Progenitor cell of endocrine pancreas (in vitro differentiated cells): ENCODE results near the gene PCNP. TPM values are rescaled to one million over a fixed set of nuclear protein-coding genes. Genes with fewer than 3 reads are reported as not detected.
A peak's percentile ranks its signal among the peaks of the same experiment; 100 is the strongest.
"Not testable (repeated sequence)": the region's sequence is repeated elsewhere in the genome, so short reads cannot be mapped to it uniquely, and the experiment has no call there.

Experiments used
- DNase-seq: peaks from one replicate; pipeline ENCODE4 v3.0.0; 2021; ENCODE audit warnings: low spot score; ENCODE audit not compliant: unreplicated experiment
- H3K27ac Mint-ChIP-seq: 2 replicates; pipeline ENCODE4 v1.8.0; 2021; ENCODE audit warnings: mild to moderate bottlenecking, moderate library complexity, mixed read lengths
- H3K27me3 Mint-ChIP-seq: 2 replicates; pipeline ENCODE4 v1.8.0; 2021; ENCODE audit warnings: mixed read lengths
- H3K36me3 Mint-ChIP-seq: 2 replicates; pipeline ENCODE4 v1.8.0; 2022; ENCODE audit warnings: mixed read lengths; ENCODE audit not compliant: insufficient read depth
- H3K4me1 Mint-ChIP-seq: 2 replicates; pipeline ENCODE4 v1.8.0; 2021; ENCODE audit warnings: low read depth, mixed read lengths
- H3K4me3 Mint-ChIP-seq: 2 replicates; pipeline ENCODE4 v1.8.0; 2021; ENCODE audit warnings: low read depth, mild to moderate bottlenecking, moderate library complexity, mixed read lengths
- H3K9me3 Mint-ChIP-seq: 2 replicates; pipeline ENCODE4 v1.8.0; 2021; ENCODE audit warnings: low read depth, mixed read lengths
- total RNA-seq: library from RNA; stranded (reverse); gene quantifications from 2 replicates; pipeline ENCODE4 v1.2.1, GENCODE V29; 2021
- TF ChIP-seq, protein P1 (sequence below): fragments of 200-600 bp; sonication (generic); IDR thresholded peaks from one replicate; pipeline ENCODE4 v1.5.0; 2021; ENCODE audit warnings: antibody characterized with exemption, mild to moderate bottlenecking; ENCODE audit not compliant: unreplicated experiment

PCNP gene
- total RNA-seq, 1 donor from 2014 or later, result 154 TPM

DNA sequence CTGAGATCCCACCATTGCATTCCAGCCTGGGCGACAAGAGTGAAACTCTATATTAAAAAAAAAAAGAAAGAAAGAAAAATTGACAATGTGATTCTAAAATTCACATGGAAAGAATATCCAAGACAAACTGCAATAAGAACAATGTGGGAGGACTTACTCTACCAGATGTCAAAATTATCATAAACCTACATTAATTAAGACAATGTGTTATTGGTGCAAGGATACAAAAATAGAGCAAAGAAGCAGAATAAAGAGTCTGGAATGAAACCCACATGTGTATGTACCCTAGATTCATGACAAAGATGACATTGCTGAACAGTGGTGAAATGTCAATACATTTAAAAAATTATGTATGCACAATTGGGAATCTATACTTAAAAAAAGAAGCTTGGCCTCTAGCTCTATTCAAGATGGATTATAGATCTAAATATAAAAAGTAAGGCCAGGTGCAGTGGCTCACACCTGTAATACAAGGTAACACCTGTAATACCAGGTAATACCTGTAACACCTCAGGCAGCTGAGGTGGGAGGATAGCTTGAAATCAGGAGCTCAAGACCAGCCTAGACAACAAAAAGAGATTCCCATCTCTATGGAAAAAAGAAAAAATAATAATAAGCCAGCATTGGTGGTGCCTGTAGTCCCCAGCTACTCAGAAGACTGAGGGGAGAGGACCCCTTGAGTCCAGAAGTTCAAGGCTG is 57.3 kb downstream of the PCNP start:
- no peak for DNase-seq
- TF ChIP-seq, protein P1, sequence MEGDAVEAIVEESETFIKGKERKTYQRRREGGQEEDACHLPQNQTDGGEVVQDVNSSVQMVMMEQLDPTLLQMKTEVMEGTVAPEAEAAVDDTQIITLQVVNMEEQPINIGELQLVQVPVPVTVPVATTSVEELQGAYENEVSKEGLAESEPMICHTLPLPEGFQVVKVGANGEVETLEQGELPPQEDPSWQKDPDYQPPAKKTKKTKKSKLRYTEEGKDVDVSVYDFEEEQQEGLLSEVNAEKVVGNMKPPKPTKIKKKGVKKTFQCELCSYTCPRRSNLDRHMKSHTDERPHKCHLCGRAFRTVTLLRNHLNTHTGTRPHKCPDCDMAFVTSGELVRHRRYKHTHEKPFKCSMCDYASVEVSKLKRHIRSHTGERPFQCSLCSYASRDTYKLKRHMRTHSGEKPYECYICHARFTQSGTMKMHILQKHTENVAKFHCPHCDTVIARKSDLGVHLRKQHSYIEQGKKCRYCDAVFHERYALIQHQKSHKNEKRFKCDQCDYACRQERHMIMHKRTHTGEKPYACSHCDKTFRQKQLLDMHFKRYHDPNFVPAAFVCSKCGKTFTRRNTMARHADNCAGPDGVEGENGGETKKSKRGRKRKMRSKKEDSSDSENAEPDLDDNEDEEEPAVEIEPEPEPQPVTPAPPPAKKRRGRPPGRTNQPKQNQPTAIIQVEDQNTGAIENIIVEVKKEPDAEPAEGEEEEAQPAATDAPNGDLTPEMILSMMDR, result no peak
- Mint-ChIP-seq H3K27me3 (peaks cover 9% of the 10 kb centered on the region), H3K36me3 (no peaks in the 10 kb centered on the region), H3K4me3 (no peak overlapping the region), H3K9me3 (no peaks in the 10 kb centered on the region), H3K27ac (no peak overlapping the region), H3K4me1 (peaks cover 6% of the 10 kb centered on the region)

DNA sequence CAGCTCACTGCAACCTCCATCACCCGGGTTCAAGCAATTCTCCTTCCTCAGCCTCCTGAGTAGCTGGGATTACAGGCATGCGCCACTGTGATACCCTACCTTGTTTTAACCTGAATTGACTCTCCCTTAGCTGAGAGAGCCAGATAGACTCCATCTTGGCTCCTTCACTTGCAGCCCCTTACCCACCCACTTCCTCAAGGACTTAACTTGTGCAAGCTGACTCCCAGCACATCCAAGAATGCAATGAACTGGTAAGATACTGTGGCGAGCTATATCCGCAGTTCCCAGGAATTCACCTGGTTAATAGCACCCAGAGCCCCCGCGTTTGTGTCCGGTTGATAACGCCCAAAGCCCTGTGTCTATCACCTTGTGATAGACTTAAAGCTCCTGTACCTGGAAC is 58.0 kb downstream of the PCNP start:
- H3K27me3 Mint-ChIP-seq, H3K9me3 Mint-ChIP-seq, H3K27ac Mint-ChIP-seq, DNase-seq, H3K36me3 Mint-ChIP-seq, H3K4me3 Mint-ChIP-seq, H3K4me1 Mint-ChIP-seq: not testable (repeated sequence)

DNA sequence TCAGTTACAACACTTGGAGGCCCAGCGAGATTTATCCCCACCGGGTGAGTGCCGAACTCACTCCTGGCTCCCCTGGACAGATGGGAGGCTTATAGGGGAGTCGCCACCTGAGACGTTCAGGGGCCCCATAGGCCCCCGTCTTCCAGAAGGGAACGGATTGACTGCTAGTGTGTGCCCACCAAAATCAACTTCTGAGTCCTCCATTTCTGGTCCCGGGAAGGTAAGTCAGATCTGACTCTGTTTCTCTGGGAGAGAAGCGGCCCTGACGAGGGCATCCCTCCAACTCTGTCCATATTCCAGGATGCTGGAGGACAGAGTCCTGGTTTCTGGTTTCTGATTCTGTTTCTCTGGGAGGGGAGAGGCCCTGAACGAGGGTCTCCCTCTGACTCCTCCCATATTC is 58.6 kb downstream of the PCNP start:
- H3K27me3 Mint-ChIP-seq, result peaks cover 9% of the 10 kb centered on the region
- H3K9me3 Mint-ChIP-seq, result no peaks in the 10 kb centered on the region
- no peak overlapping the region for H3K4me3 Mint-ChIP-seq
- no peaks in the 10 kb centered on the region for H3K36me3 Mint-ChIP-seq
- no peak overlapping the region for H3K27ac Mint-ChIP-seq
- TF ChIP-seq, protein P1, result no peak
- DNase-seq, result no peak
- H3K4me1 Mint-ChIP-seq, result peaks cover 7% of the 10 kb centered on the region

DNA sequence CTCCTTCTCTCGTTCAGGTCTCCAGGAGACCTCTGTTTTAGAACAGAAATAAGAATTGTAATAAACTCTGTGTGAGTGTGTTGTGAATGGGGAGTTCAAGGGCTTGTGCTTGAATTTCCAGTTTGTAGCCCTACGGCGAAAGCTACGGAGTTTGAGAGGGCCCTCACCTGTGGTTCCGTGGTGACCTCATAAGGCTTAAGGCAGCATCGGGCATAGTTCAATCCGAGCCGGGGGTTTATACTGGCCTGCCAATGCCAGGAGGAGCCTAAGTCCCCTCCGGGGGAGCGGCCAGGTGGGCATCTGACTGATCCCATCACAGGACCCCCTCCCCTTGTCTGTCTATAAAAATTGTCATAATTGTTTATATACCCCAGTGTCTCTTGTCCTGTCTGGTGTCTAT is 59.2 kb downstream of the PCNP start:
- Mint-ChIP-seq H3K4me3 (no peak overlapping the region), H3K27ac (peak overlapping the region; percentile 80), H3K27me3 (peaks cover 9% of the 10 kb centered on the region), H3K9me3 (no peaks in the 10 kb centered on the region), H3K36me3 (no peaks in the 10 kb centered on the region), H3K4me1 (peaks cover 11% of the 10 kb centered on the region)
- DNase-seq, result no peak
- TF ChIP-seq, protein P1, result no peak

DNA sequence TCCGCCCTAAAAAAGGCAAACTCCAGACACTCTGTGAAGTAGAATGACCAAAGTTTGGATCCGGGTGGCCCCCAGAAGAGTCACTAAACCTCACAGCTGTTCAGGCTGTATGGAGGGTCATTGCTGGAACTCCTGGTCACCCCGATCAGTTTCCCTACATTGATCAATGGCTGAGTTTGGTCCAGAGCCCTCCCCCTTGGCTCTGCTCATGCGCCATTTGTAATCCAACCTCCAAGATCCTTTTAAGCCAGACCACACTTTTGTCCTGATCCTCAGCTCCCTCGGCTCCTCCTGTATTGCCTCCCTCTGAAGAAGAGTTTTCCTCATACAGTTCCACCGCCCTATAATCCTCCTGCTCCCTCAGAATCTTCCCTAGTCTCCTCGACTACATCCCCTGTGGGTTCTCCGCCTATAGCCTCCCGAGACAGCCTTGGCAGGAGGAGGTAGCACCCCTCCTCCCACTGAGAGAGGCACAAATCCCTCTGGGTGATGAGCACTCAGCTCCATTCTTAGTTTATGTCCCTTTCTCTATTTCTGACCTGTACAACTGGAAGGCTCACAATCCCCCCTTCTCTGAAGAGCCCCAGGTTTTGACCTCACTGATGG is 60.7 kb downstream of the PCNP start:
- H3K27ac Mint-ChIP-seq, result peak overlapping the region; percentile 23

More for the DNA sequence above, 60.7 kb downstream of the PCNP start:
- TF ChIP-seq, protein P1, result no peak
- no peaks in the 10 kb centered on the region for H3K9me3 Mint-ChIP-seq
- H3K27me3 Mint-ChIP-seq, result peaks cover 9% of the 10 kb centered on the region
- H3K36me3 Mint-ChIP-seq, result no peaks in the 10 kb centered on the region
- no peak for DNase-seq
- no peak overlapping the region for H3K4me3 Mint-ChIP-seq
- peaks cover 13% of the 10 kb centered on the region for H3K4me1 Mint-ChIP-seq
